ENCODE results near the gene NTRK3.

NTRK3 gene

DNA sequence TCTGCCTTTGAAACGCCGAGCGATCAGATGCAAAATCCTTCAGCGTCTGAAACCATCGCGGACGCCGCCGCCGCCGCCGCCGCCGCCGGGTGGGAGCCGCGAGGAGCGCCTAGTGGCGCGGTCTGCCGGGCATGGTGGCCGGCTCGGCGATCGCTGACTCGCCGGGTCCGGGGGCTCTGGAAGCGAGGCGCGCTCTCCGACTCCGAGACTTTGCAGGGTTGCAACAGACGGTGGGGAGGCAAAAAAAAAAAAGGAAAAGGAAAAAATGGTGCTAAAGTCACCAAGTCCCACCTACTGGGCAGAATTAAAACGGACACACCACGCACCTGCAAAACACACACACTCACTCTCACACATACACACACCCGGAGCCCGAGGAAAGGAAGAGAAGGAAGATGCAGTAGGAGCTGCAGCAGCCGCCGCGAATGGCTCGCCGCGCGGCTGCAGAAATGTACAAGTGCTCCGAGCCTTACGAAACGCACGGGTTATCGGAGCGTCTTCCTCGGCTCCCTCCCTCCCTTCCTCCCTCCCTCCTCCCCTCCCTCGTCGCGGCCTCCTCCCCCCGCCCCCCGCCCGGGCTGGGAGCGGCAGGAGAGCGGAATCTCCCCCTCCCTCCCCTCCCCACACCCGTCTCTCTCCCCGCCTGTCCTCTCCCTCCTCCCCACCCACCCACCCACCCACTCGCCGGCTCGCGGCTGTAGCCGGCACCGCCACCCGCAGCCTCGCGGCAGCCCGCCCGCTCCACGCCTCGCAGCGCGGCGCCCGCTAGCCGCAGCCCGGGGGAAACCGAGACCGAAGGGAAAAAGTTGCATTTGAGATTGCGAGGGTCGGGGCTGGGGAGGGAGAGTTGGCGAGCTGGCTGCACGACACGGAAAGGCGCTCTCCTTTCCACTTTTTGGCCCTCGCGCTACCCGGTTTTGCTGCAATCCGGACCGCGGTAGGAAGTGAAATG, at the start of gene NTRK3:
TSS of gene NTRK3 (minus strand) at position 461 of the 952 bp plus-strand sequence. CDS start 586 bp downstream, outside the sequence.
- DNase-seq (ENCODE audit: low read depth in 3 of 3), result no peak

DNA sequence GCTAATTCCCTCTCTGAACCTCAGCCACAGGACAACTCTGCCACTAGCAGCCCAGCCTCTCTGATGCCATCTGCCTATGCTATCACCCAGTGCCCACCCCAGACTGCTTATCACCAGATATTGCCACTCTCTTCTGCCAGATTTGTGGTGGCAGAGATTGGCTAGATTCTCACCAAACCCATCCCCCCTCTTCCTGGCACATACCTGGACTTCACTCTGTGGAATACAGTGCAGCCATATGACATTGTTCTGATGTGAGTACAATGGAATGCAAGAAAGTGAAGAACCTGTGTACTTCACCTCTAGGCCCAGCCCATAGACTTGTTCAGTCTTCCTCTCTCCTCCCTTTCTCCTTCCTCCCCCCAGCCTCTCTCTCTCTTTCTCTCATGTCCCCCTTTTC, 46.9 kb upstream of the NTRK3 start:
- no peak for DNase-seq (ENCODE audit: low read depth in 3 of 3)

DNA sequence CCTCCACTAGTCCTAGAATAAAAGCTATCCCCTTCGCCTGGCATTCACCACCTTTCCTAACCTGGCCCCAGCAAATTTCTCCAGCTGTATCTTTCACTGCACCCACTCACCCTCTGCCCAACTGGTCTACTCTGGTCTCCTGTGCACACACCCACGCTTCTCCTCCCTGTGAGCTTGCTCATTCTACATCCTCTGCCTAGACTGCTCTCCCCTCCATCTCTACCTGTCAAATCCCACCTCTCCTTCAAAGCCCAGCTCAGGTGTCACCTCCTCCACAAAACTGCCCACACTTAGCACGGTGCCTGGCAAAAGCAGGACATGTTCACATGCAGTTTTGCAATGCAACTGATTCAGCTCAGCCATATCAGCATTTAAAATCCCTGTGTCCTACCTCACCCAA, 45.8 kb upstream of the NTRK3 start:
- DNase-seq (ENCODE audit: low read depth in 3 of 3), result no peak

DNA sequence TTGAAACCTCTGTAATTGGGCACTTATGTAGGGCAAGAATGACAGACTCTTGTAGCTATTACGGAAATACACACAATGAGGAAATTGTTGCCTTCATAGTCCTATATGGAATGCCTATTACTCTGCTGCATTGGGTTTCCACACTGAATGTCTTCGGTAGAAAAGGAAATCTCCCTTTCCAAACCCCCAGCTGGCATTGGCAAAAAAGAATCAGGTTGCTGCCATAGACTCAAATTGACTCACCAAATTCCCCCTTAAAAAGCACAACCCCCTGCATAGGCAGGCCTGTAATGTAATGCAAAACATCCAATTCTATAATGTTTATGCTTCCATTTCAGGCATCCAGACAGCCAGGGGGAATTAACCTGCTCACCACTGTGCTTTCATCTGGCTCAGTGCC, 44.8 kb upstream of the NTRK3 start:
- no peak for DNase-seq (ENCODE audit: low read depth in 3 of 3)

DNA sequence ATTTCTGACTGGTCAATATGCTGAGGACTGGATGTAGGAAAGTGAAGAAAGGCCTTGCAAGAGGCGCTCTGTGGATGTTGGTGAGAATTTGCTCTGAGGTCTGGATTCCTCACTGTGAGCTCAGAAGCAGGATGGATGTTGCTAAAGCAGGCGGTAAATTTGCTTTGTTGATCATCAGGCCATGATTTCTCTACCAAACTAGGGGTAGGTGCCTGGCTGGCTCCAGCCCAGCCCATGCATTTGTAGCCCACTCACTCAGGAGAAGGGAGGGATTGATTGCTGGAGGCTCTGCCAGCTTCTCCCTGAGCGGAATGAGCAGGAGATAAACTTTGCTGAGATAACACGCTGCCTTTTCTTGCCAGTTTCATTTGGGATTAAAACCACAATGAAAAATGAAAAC, 44.3 kb upstream of the NTRK3 start:
- DNase-seq (ENCODE audit: low read depth in 3 of 3), result no peak

DNA sequence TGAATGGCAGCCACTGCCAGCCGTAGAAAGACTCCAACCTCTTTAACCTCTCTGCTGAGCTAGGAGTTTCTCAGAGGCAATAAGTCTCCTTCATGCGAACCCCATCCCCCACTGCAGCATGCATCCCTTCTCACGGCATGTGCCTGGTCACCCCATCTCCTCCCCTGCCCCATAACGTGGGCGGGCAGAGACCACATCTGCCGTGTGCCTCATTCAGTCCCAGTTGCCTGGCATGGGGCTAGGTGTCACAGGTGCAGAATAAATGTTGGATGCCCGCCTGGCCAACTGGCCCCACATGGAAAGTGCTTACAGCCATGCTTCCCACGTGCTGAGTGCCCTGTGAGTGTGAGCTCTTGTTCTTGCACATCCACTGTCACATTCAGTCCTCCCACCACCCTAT, 43.5 kb upstream of the NTRK3 start:
- no peak for DNase-seq (ENCODE audit: low read depth in 3 of 3)

DNA sequence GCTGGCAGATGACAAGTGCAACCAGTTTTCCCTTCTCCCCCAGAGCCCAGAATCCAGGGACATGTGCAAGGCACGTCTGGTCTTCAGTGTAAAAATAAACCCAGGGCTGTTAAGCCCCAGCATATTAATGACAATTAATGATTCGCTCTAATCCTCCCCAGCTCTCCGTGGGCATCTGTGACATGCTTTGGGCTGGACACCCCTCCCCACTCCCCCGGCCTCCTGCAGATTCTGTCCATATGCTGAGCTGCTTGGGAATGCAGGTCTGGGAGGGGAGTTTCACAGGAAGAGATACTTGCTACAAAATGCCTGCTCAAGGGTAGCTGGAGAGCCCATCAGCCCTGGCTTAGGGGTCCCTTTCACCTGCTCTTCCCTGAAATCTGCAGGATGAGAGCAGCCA, 43.0 kb upstream of the NTRK3 start:
- no peak for DNase-seq (ENCODE audit: low read depth in 3 of 3)

DNA sequence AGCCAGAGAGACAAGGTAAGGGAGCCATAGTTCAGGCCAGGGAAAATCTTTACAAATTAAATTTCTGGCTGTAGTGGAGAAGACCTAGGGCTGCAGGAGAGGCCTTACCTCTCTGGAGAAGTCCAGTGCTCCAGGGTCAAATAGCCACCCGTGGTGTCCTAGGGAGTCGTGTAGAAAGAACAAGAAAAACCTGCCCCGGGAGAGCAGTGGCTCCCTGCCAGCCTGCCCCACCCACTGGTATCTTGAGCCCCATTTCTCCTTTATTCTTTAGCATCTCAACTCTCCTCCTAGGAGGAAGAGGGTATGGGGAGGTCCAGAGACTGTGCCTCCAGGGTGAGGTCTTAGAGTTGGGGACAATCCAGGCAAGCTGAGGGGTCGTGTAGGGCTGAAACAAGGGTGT, 32.1 kb upstream of the NTRK3 start:
- no peak for DNase-seq (ENCODE audit: low read depth in 3 of 3)

DNA sequence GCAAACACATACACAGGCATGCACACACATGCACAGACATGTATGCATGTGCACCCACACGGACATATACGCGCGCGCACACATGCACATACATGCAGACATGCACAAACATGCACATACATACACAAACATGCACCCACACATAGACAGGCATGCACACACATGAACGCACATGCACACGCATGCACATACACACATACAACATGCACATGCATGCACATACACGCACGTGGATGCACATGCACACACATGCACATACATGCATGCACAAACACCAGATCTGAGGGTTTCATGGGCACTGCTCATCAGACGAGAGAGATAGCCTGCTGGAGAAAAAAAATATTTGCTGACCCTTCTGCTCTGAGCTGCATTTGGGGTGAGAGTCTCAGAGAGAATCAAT, 31.7 kb upstream of the NTRK3 start:
- no peak for DNase-seq (ENCODE audit: low read depth in 3 of 3)

DNA sequence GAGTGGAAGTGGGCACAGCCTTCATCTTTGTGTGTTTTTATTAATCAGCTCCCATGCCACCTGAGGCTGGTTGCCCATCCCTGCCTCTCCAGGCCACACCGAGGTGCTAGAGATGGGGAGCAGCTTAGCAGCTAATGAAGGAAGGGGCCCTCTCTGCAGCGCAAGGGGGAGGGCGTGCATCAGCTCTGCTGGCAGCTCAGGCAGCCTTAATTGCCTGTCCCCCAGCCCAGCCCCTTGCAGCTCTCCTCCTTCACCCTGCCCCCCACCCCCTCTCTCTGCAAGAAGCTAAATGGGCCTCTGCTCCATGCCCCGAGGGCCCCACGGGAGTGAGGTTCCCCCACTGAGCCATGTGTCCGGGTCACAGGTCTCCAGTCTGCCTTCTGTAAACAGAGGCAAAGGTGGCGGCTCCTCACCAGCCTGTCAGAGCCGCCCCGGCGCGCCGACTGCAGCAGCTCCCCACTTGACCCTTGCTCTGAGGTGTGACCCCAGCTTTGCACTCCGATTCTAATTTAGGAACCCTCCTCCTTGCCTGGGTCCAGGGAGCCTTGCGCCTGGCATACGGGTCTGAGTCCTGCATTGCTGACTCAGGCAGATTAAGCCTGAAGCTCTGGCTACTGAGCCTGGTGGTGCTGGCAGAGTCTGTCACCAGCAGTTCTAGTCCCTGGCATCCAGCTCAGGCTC, 27.9 kb upstream of the NTRK3 start:
- no peak for DNase-seq (ENCODE audit: low read depth in 3 of 3)

DNA sequence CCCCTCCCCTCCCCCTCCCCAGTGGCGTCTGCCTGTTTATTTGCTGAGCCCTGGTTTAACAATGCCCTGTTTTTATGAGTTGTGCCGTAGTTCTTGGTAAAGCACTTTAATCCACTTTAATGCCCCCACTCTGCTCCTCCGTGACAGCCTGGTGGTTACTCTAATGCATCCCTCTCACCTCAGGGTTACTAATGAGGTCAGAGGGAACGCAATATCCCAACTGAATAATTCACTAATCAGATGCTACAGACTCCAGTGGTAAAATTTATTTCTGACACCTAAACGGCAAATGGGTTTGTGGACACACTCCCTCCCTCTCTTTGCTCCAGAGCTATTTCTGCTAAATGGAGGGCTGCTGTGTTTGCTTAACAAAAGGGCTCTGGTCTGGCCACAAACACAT, 26.1 kb upstream of the NTRK3 start:
- DNase-seq (ENCODE audit: low read depth in 3 of 3), result no peak

DNA sequence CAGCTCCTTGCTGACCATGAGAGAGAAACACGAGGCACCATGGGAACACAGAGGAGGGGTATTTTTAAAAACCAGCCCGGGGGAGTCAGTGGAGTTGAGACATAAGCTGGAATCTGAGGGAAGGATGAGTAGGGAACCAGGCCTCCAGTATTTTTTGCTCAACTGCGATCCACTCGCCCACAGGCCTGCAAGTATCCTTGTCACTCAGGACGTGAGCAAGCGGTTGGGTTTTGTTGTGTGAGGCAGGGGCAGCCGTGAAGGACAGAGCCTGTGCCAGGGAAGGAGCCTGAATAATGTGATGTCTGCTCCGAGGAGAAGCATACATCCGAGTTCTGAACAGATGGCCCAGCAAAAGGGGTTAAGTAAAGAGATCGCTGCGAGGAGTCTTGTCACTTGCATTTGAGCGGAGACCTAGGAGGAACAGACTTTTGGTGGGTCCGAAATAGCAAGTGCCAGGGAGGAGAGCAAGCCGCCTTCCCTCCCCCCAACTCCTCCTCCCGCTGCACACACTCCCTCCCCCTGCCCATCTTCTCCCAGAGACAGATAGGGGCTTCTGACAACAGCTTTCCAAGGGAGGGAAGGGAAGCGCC, 20.4 kb upstream of the NTRK3 start:
- DNase-seq (ENCODE audit: low read depth in 3 of 3), result no peak

DNA sequence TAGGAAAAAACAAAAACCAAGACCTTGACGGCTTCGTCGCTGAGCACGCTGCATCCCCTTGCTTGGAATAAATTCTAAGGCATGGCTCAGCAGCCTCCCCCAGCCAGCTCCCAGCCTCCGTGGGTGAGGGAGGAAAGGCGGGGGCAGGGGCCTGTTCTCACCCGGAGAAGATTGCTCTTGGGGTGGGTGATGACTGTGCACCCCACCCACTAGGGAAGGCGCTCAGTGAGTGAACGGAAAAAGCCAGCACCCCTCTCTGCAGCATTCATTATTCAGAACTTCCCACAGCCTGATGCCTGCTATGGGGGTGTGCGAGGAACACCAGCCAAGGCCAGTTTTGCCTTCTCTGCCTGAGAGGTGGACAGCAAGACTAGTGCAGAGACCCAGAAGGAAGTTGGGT, 19.3 kb upstream of the NTRK3 start:
- no peak for DNase-seq (ENCODE audit: low read depth in 3 of 3)

DNA sequence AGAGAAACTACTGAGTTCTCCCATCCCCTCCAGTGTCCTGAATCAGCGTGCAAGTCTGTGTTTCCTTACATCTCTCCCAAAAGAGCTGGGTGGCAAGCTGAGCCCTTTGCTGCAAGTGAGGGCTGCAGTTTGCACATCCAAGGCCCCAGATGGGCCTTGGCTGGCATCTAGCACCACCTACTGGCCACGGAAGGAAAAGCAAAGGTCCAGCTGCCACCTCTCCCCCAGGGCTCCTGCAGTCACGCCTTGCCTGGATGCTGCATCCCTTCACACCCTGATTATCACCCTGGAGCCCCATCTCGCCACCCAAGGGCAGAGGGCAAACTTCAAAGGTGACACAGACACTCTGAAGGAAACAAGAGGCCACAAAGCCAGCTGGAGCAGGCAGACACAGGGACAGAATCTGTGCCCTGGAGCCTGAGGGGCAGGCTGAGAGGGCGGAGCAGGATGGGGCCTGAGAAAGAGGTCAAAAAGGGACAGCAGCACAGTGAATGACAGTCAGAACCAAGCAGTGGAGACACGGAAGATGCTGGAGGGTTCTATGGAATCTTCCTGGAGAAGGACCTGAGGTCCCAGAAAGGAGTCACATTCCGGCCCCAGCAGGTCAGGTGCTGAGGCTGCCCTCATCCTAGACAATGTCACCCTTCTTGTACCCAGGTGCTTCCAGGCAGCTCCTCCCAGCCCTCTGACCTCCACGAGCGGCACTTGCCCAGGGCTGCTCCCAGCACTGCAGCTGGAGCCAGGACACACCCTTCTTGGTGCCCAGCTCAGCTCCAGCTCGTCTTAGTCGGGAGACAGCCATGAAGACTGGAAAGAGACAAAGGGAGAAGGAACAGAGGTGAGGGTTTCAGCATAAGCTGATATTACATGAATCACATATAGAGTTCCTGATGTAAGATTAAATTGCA, 18.3 kb upstream of the NTRK3 start:
- DNase-seq (ENCODE audit: low read depth in 3 of 3), result peak; percentile 39 to 60 (median 40)

DNA sequence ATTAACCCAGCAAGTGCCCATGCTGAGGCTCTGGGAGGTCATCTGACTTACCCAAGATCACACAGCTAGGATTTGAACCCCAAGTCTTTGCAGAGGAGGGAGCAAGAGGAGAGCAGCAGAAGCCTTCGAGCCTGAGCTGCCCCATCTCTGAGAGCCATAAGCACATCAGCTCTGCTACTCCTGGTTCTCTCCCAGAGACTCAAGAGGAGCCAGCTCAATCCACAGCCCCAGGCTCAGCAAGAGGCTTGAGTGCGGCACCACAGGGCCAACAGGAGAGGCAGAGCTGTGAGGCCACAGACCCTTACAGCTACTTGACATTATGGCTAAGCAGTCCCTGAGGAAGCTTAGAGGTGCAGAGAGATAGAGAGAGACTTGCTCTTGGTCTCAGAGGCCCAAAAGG, 15.9 kb upstream of the NTRK3 start:
- no peak for DNase-seq (ENCODE audit: low read depth in 3 of 3)

DNA sequence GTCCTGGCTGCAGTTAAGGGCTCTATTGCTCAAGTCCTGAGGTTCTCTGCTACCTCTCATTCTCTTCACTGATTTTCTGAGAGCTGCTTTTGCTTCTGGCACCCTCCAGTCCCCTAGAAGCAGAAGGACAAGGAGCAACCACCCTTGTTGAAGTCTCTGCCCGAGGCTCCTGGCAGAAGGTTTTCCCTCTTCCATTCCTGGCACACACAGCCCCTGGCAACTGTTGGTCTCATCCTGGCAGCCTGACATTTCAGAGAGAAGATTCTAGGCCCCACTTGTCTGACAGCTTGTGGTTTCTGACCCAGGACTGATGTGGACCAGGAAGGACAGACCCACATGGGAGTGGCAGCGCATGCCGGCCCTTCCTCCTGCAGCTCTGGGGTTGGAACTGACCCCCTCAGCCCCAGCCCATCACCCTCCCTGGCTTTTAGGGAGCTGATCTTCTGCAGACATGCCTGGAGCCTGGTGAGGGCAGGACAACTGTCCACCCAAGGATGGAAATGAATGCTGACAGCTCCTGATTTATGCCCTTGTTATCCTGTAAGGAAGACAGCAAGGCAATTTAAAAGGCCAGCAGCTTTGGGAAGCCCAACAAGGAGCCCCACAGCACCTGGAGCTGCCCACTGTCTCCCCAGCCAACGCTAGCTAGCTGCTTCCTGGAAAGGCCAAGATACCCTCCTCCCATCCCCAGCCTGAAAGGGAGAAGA, 13.0 kb upstream of the NTRK3 start:
- DNase-seq (ENCODE audit: low read depth in 3 of 3), result no peak

DNA sequence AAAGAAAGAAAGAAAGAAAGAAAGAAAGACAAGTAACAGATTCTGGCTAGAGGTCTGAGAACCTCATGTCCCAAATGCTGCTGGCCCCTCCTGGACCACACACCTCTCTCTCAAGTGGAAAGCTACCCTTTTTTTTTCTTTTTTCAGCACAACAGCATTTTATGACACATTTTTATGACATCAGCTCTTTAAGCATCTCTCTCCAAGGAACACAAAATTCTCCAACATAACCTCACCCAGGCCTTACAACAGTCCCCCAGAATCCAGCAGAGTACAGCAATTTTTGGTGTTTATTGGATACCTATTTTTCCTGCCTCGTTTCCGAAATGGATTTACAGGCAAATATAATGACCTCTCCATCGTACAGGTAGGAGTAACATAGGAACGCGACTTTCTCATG, 11.2 kb upstream of the NTRK3 start:
- no peak for DNase-seq (ENCODE audit: low read depth in 3 of 3)

DNA sequence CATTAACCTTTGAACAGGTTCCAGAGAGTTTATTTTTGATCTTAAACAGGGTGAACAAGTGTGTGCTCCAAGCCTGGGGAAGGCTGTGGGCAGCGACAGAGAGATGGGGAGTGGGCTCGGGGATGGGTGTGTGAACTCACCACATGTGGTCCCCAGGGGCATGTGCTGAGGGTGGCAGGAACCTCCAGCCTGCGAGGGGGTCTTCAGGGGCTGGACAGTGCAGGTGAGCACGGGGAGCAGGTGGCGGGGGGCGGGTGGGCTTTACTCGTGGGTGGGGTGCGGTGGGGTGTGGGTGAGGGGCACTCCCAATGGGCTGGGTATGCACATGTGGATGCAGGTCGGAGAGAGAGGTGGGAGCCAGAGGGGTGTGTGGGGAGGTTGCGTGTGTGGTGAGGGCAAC, 9.6 kb upstream of the NTRK3 start:
- no peak for DNase-seq (ENCODE audit: low read depth in 3 of 3)

DNA sequence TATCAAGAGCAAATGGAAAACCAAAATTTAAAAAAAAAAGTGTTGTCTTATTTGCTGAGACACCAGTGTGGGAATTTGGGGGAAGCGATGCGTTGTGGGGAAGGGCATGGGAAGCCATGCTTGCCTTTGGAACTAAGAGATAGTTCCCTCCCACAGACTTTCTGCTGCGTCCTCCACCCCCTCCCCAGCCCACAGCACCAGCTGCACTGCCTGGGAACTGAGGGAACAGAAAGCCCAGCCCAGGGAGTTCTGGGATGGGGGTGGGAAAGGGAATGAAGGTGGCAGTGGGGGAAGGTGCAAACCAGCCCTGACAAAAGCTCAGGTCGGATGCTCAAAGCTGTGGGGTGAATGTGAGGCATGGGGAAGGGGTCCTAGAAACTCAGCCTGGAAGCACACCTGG, 8.1 kb upstream of the NTRK3 start:
- DNase-seq (ENCODE audit: low read depth in 3 of 3), result no peak

DNA sequence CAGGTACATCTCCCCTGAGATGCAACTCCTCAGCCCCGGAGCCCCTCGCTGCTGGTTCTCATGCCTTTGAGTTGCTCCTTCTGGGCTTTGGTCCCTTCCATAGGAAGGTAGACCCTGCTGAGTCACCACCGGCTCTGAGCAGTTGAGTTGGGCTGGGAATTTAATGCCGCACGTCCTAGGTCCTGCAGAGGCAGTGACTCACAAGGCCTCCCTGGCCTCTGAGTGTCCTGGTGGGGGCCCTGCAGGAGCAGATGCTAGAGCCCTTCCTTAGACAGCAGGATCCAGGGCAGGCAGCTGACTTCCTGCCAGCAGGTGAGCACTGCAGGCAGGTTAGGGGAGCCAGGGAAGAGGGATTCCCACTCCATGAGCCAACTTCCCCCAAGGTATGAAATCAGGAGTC, 5.5 kb upstream of the NTRK3 start:
- no peak for DNase-seq (ENCODE audit: low read depth in 3 of 3)

DNA sequence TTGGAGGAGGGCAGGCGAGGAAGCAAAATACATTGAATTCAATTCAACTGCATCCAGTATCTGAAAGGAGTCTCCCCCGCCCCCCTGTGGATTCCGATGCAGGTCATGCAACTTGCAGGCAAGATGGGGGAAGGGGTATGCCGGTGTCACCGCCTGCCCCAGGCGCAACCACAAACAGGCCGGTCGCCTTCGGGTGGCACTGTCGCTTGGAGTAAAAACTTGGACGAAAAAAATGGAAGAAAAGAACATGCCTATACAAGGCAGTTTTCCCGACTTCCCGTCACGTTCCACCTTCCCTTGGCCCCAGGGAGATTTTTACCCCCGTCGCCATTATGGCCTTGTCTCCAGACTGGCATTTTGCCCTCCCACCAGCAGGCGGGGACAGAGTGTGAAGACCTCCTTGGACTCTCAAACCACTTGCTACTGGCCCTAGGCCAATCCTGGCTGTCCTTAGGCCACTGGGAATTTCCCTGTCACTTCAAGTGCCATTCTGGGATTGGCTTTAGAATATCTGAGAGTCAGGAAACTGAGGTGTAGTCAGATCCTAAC, 1.6 kb upstream of the NTRK3 start:
- no peak for DNase-seq (ENCODE audit: low read depth in 3 of 3)
